ENCODE results near the gene MGRN1.

- TF ChIP-seq CTCF (IDR thresholded peaks at IDR 0.05) = no peak
- no peak for TF ChIP-seq EP300 (IDR thresholded peaks at IDR 0.05)
- TF ChIP-seq POLR2A (IDR thresholded peaks at IDR 0.05) = no peak
These were observed 30.5 kb downstream of the MGRN1 start for GRCh38 chr16:4654964-4655590.

Data from upper lobe of left lung (tissue), 4 donors.